ENCODE data around the gene MAP1LC3B2.

Gene MAP1LC3B2

DNA sequence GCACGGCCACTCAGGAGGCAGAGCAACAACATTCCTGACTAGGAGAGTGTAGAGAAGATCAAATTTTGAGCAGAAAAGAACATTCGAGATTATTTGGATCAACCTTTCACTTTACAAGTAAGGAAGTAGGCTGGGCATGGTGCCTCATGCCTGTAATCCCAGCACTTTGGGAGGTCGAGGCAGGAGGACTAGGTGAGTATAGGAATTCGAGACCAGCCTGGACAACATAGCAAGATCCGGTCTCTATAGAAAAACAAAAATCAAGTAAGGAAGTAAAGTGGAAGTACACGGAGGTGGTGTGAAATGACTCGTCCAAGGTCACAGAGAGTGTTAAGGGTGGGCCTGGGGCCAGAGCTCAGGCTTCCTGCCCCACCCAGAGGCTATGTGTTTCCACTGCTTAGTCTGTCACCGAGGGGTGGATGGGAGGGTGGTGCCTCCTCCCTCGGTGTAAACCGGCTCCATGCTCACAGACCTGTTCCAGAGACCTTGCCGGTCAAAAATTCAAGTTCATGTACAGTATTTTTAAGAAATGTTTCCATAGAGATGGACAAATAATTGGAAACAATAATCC, 51.9 kb downstream of the MAP1LC3B2 start:
- TF ChIP-seq, protein P1, sequence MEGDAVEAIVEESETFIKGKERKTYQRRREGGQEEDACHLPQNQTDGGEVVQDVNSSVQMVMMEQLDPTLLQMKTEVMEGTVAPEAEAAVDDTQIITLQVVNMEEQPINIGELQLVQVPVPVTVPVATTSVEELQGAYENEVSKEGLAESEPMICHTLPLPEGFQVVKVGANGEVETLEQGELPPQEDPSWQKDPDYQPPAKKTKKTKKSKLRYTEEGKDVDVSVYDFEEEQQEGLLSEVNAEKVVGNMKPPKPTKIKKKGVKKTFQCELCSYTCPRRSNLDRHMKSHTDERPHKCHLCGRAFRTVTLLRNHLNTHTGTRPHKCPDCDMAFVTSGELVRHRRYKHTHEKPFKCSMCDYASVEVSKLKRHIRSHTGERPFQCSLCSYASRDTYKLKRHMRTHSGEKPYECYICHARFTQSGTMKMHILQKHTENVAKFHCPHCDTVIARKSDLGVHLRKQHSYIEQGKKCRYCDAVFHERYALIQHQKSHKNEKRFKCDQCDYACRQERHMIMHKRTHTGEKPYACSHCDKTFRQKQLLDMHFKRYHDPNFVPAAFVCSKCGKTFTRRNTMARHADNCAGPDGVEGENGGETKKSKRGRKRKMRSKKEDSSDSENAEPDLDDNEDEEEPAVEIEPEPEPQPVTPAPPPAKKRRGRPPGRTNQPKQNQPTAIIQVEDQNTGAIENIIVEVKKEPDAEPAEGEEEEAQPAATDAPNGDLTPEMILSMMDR (IDR thresholded peaks at IDR 0.05; ENCODE audit: low read depth, low read length): no peak
- H3K4me3 ChIP-seq (replicated peaks in 1 of 2; ENCODE audit: low read depth in 2 of 2, low read length in 2 of 2): no peak overlapping the region
- DNase-seq (ENCODE audit: low read depth in 2 of 2): no peak

- TF ChIP-seq, protein P1 (IDR thresholded peaks at IDR 0.05; ENCODE audit: low read depth, low read length): no peak
- no peak overlapping the region for H3K4me3 ChIP-seq (replicated peaks in 1 of 2; ENCODE audit: low read depth in 2 of 2, low read length in 2 of 2)
- no peak for DNase-seq (ENCODE audit: low read depth in 2 of 2)
Measured at GRCh38 chr12:116612436-116612835, 53.3 kb downstream of the MAP1LC3B2 start.

DNA sequence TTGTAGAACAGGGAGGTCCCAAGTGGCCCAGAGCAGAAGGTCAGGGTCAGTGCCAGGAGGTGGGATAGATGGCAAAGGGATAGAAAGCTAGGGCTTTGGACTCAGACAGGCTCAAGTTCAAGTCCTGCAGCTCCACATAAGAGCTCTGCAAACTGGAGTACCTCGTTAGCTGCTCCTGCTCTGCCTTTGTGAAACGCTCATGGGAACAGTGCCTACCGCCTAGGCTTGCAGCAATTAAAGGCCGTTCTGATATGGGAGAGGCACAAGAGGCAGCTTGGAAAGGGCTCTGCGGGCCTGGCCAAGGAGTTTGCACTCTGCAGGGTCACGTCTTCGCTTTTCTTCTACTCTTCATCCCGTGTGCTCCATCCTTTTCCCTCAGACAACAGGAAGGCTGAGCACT, 54.1 kb downstream of the MAP1LC3B2 start:
- DNase-seq (ENCODE audit: low read depth in 2 of 2): no peak
- H3K4me3 ChIP-seq (replicated peaks in 1 of 2; ENCODE audit: low read depth in 2 of 2, low read length in 2 of 2): no peak overlapping the region
- TF ChIP-seq, protein P1 (IDR thresholded peaks at IDR 0.05; ENCODE audit: low read depth, low read length): no peak

GRCh38 chr12:116614194-116614915, 55.2 kb downstream of the MAP1LC3B2 start:
- TF ChIP-seq, protein P1 (IDR thresholded peaks at IDR 0.05; ENCODE audit: low read depth, low read length): no peak
- no peak overlapping the region for H3K4me3 ChIP-seq (replicated peaks in 1 of 2; ENCODE audit: low read depth in 2 of 2, low read length in 2 of 2)
- DNase-seq (ENCODE audit: low read depth in 2 of 2): no peak

DNA sequence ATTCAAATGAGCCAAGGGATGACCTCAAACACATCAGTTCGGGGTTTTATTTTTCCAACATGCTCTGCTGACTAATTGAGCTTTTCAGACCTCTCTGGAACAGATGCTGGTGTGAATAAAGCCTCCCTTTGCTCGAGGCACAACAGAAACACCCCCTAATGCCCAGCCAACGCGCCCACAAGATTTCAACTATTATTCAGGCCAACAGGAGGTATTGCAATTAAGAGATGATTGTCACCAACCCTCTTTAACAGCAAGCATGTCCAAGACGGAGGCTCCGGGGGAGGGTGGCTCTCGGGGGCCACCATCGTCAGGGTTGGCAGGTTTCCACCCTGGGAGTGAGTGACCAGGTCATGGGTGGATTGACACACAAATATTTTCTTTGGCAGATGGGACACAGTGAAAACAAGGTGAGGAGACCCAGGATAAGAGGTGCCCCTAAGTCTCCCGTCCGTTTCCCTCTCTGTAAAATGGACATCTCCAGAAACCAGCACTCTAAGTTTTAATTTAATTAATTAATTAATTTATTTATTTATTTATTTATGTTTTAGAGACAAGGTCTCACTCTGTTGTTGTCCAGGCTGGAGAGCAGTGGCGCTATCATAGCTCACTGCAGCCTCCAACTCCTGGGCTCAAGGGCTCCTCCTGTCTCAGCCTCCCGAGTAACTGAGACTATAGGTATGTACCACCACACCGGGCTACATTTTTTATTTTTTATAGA, 56.1 kb downstream of the MAP1LC3B2 start:
- no peak overlapping the region for H3K4me3 ChIP-seq (replicated peaks in 1 of 2; ENCODE audit: low read depth in 2 of 2, low read length in 2 of 2)
- no peak for DNase-seq (ENCODE audit: low read depth in 2 of 2)
- TF ChIP-seq, protein P1 (IDR thresholded peaks at IDR 0.05; ENCODE audit: low read depth, low read length): no peak

GRCh38 chr12:116616536-116617248, 57.5 kb downstream of the MAP1LC3B2 start:
- DNase-seq (ENCODE audit: low read depth in 2 of 2): no peak
- TF ChIP-seq, protein P1 (IDR thresholded peaks at IDR 0.05; ENCODE audit: low read depth, low read length): no peak
- H3K4me3 ChIP-seq (replicated peaks in 1 of 2; ENCODE audit: low read depth in 2 of 2, low read length in 2 of 2): no peak overlapping the region

All from cardiac fibroblast (primary cell).